ENCODE measurements around the gene TMEM185B.
"Not testable (repeated sequence)": the region's sequence is repeated elsewhere in the genome, so short reads cannot be mapped to it uniquely, and the experiment has no call there.

TMEM185B gene

GRCh38 chr2:120209427-120210269, 13.6 kb downstream of the TMEM185B start:
- FAIRE-seq, result no peak
- DNase-seq (ENCODE audit: insufficient read length, low spot score), result no peak

GRCh38 chr2:120208381-120209353, 14.5 kb downstream of the TMEM185B start:
- DNase-seq (ENCODE audit: insufficient read length, low spot score), result no peak
- FAIRE-seq, result no peak

- FAIRE-seq (no peak), DNase-seq (ENCODE audit: insufficient read length, low spot score) (no peak)
Measured at GRCh38 chr2:120206022-120206581, 17.1 kb downstream of the TMEM185B start.

- FAIRE-seq (no peak), DNase-seq (ENCODE audit: insufficient read length, low spot score) (no peak)
Measured at GRCh38 chr2:120204945-120205670, 18.1 kb downstream of the TMEM185B start.

- FAIRE-seq (no peak), DNase-seq (ENCODE audit: insufficient read length, low spot score) (no peak)
Measured at GRCh38 chr2:120204417-120204816, 18.8 kb downstream of the TMEM185B start.

GRCh38 chr2:120204022-120204405, 19.2 kb downstream of the TMEM185B start:
- DNase-seq (ENCODE audit: insufficient read length, low spot score) (no peak), FAIRE-seq (no peak)

- FAIRE-seq, result no peak
- DNase-seq (ENCODE audit: insufficient read length, low spot score), result no peak
Measured at GRCh38 chr2:120203251-120204021, 19.8 kb downstream of the TMEM185B start.

- not testable (repeated sequence) for FAIRE-seq; DNase-seq (ENCODE audit: insufficient read length, low spot score)
Measured at GRCh38 chr2:120199817-120200459, 23.3 kb downstream of the TMEM185B start.

GRCh38 chr2:120195553-120195952, 27.6 kb downstream of the TMEM185B start:
- FAIRE-seq, result no peak
- DNase-seq (ENCODE audit: insufficient read length, low spot score), result no peak

GRCh38 chr2:120192280-120192679, 30.9 kb downstream of the TMEM185B start:
- FAIRE-seq (no peak), DNase-seq (ENCODE audit: insufficient read length, low spot score) (no peak)

GRCh38 chr2:120189189-120189588, 34.0 kb downstream of the TMEM185B start:
- no peak for FAIRE-seq
- no peak for DNase-seq (ENCODE audit: insufficient read length, low spot score)

- DNase-seq (ENCODE audit: insufficient read length, low spot score), result no peak
- FAIRE-seq, result no peak
Measured at GRCh38 chr2:120182019-120182560, 41.1 kb downstream of the TMEM185B start.

GRCh38 chr2:120180066-120180465, 43.1 kb downstream of the TMEM185B start:
- DNase-seq (ENCODE audit: insufficient read length, low spot score) (no peak), FAIRE-seq (no peak)

GRCh38 chr2:120179396-120179795, 43.8 kb downstream of the TMEM185B start:
- FAIRE-seq (no peak), DNase-seq (ENCODE audit: insufficient read length, low spot score) (no peak)

- DNase-seq (ENCODE audit: insufficient read length, low spot score), result no peak
- no peak for FAIRE-seq
Measured at GRCh38 chr2:120177973-120178372, 45.2 kb downstream of the TMEM185B start.

GRCh38 chr2:120177001-120177621, 46.1 kb downstream of the TMEM185B start:
- DNase-seq (ENCODE audit: insufficient read length, low spot score), result no peak
- FAIRE-seq, result no peak

GRCh38 chr2:120176526-120176925, 46.7 kb downstream of the TMEM185B start:
- FAIRE-seq, result no peak

GRCh38 chr2:120174963-120175581, 48.1 kb downstream of the TMEM185B start:
- FAIRE-seq (no peak), DNase-seq (ENCODE audit: insufficient read length, low spot score) (peak; percentile 57)

More at GRCh38 chr2:120176526-120176925, 46.7 kb downstream of the TMEM185B start:
- no peak for DNase-seq (ENCODE audit: insufficient read length, low spot score)
